Measurements from ENCODE around the gene NPR3. TPM values are rescaled to one million over a fixed set of nuclear protein-coding genes. Genes with fewer than 3 reads are reported as not detected.

NPR3 gene
- total RNA-seq, 1 donor from 2014 or later, result 14.7 TPM

DNA sequence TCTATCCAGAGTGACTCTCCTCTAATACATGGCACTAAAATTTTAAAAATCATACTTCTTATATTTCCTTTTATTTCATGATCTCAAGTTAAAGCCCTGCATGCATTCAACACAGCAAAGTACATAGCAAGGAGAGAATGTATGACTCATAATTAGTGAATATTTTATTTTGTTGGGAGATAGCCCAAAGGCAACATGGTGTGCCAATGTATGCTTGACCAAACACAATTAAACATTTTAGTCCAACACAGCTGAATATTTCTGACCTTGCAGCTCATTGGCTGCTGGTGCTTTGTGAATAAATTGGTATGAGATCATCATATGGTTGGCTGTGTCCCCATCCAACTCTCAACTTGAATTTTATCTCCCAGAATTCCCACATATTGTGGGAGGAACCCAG, 103.5 kb downstream of the NPR3 start:
- Histone ChIP-seq H3K27ac (no peak overlapping the region), H3K4me3 (no peak overlapping the region), H3K27me3 (no peaks in the 10 kb centered on the region), H3K9me3 (no peaks in the 10 kb centered on the region), H3K36me3 (no peaks in the 10 kb centered on the region), H3K4me1 (no peaks in the 10 kb centered on the region)
- no peak for TF ChIP-seq POLR2A (IDR thresholded peaks at IDR 0.05)
- TF ChIP-seq, protein P1, sequence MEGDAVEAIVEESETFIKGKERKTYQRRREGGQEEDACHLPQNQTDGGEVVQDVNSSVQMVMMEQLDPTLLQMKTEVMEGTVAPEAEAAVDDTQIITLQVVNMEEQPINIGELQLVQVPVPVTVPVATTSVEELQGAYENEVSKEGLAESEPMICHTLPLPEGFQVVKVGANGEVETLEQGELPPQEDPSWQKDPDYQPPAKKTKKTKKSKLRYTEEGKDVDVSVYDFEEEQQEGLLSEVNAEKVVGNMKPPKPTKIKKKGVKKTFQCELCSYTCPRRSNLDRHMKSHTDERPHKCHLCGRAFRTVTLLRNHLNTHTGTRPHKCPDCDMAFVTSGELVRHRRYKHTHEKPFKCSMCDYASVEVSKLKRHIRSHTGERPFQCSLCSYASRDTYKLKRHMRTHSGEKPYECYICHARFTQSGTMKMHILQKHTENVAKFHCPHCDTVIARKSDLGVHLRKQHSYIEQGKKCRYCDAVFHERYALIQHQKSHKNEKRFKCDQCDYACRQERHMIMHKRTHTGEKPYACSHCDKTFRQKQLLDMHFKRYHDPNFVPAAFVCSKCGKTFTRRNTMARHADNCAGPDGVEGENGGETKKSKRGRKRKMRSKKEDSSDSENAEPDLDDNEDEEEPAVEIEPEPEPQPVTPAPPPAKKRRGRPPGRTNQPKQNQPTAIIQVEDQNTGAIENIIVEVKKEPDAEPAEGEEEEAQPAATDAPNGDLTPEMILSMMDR (IDR thresholded peaks at IDR 0.05), result no peak
- no peak for TF ChIP-seq POLR2AphosphoS5 (IDR thresholded peaks at IDR 0.05; ENCODE audit: insufficient read depth in 1 of 2, low read depth in 1 of 2)
- DNase-seq (ENCODE audit: extremely low spot score in 2 of 2), result no peak
- intact Hi-C loops (cut with DNase I), result no loop called here

DNA sequence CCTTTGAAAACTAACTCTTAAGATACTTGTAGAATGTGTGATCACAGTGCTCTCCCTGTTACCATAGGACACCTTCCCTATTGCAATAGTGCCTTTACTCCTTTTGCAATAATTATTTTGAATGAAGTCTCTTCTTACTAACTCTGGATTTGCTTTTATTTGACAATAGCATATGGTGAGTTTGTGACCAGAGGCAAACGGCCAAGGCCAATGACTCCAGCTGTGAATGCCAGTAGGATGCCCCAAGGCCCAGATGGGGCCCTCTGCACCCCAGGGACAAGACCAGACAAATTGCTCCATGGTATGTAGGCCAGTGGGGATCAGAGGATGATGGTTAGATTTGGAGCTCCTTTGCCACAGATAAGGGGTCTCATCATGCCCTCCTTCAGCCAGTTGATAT, 116.9 kb downstream of the NPR3 start:
- peak in 1 of 2 donors; percentile 19 for DNase-seq (ENCODE audit: extremely low spot score in 2 of 2)
- Histone ChIP-seq H3K36me3 (no peaks in the 10 kb centered on the region), H3K27me3 (no peaks in the 10 kb centered on the region), H3K27ac (no peak overlapping the region), H3K9me3 (no peaks in the 10 kb centered on the region), H3K4me1 (no peaks in the 10 kb centered on the region), H3K4me3 (no peak overlapping the region)
- intact Hi-C loops (cut with DNase I), result no loop called here
- TF ChIP-seq POLR2A (IDR thresholded peaks at IDR 0.05) (no peak), POLR2AphosphoS5 (IDR thresholded peaks at IDR 0.05; ENCODE audit: insufficient read depth in 1 of 2, low read depth in 1 of 2) (no peak)
- TF ChIP-seq, protein P1 (IDR thresholded peaks at IDR 0.05), result no peak

DNA sequence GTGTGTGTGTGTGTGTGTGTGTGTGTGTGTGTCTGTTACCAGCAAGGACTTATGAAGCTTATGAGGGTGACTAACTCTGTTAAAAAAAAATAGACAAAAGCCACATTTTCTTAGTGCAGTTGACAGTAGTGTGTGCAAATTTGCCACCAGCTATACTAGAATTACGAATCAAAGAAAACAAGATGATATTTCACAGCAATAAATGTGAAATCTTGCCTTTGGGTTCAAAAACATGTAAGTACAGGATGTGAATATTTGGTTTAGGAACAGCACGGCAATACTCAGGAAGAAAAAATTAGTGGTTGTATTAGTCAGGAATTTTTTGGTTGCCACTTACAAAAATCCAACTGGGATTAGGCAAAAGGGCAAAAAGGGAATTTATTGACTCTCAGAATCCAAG, 117.4 kb downstream of the NPR3 start:
- no peaks in the 10 kb centered on the region for H3K9me3 ChIP-seq
- TF ChIP-seq, protein P1 (IDR thresholded peaks at IDR 0.05), result no peak
- no peak for TF ChIP-seq POLR2AphosphoS5 (IDR thresholded peaks at IDR 0.05; ENCODE audit: insufficient read depth in 1 of 2, low read depth in 1 of 2)
- TF ChIP-seq POLR2A (IDR thresholded peaks at IDR 0.05), result no peak
- DNase-seq (ENCODE audit: extremely low spot score in 2 of 2), result no peak
- H3K4me1 ChIP-seq, result no peaks in the 10 kb centered on the region
- H3K27me3 ChIP-seq, result no peaks in the 10 kb centered on the region
- intact Hi-C loops (cut with DNase I), result no loop called here
- no peaks in the 10 kb centered on the region for H3K36me3 ChIP-seq
- no peak overlapping the region for H3K4me3 ChIP-seq
- H3K27ac ChIP-seq, result no peak overlapping the region

DNA sequence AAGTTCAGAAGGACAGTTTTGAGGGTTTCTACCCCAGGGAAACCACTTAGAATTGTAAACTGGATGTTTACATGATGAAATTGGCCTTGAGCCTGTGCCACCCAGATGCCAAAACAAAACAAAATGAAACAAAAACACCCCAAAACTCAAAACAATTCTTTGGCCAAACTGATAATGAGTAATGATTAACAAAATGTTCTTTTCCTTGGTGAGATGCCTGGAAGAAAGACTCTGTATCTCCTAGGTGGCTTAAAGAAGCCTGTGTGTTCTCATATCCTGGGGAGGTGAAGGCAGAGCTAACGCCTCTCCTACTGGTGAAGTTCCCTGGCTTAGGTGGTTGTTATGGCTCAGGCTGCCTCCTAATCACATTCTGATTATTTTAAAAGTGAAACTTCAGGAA, 120.5 kb downstream of the NPR3 start:
- intact Hi-C loops (cut with DNase I), result no loop called here
- H3K27ac ChIP-seq, result no peak overlapping the region
- no peak for DNase-seq (ENCODE audit: extremely low spot score in 2 of 2)
- TF ChIP-seq POLR2AphosphoS5 (IDR thresholded peaks at IDR 0.05; ENCODE audit: insufficient read depth in 1 of 2, low read depth in 1 of 2) (no peak), POLR2A (IDR thresholded peaks at IDR 0.05) (no peak)
- TF ChIP-seq, protein P1 (IDR thresholded peaks at IDR 0.05), result no peak
- no peaks in the 10 kb centered on the region for H3K4me1 ChIP-seq
- no peaks in the 10 kb centered on the region for H3K36me3 ChIP-seq
- H3K9me3 ChIP-seq, result no peaks in the 10 kb centered on the region
- H3K27me3 ChIP-seq, result no peaks in the 10 kb centered on the region
- no peak overlapping the region for H3K4me3 ChIP-seq

DNA sequence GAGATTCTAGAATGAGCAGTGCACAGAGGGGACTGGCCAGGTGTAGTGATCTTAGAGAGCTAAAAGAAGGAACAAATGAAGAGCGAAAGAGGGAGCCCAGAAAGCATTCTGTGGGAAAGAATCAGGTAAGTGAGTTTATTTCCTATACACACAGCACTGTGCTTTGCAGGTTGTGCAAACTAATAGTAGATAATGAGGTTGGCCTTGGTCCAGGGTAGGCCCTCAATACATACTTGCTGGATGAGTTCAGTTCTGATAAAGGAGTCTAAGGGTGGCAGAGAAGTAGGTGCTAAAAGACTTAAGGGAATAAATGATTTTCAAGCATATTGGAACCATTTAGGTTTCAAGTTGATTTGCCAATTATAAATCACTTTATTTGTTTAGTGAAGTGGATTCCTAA, 122.0 kb downstream of the NPR3 start:
- intact Hi-C loops (cut with DNase I), result no loop called here
- H3K4me3 ChIP-seq, result no peak overlapping the region
- DNase-seq (ENCODE audit: extremely low spot score in 2 of 2), result no peak
- H3K9me3 ChIP-seq, result no peaks in the 10 kb centered on the region
- H3K27me3 ChIP-seq, result no peaks in the 10 kb centered on the region
- no peak overlapping the region for H3K27ac ChIP-seq
- TF ChIP-seq POLR2A (IDR thresholded peaks at IDR 0.05) (no peak), POLR2AphosphoS5 (IDR thresholded peaks at IDR 0.05; ENCODE audit: insufficient read depth in 1 of 2, low read depth in 1 of 2) (no peak)
- TF ChIP-seq, protein P1 (IDR thresholded peaks at IDR 0.05), result no peak
- H3K4me1 ChIP-seq, result no peaks in the 10 kb centered on the region
- no peaks in the 10 kb centered on the region for H3K36me3 ChIP-seq
